NCI-H1105 (cell line): ENCODE results near the gene SMC1B.

Experiments used
- DNase-seq: peaks from one replicate; lab custom pipeline; 2025; lab: John Stamatoyannopoulos, UW

Gene SMC1B

DNA sequence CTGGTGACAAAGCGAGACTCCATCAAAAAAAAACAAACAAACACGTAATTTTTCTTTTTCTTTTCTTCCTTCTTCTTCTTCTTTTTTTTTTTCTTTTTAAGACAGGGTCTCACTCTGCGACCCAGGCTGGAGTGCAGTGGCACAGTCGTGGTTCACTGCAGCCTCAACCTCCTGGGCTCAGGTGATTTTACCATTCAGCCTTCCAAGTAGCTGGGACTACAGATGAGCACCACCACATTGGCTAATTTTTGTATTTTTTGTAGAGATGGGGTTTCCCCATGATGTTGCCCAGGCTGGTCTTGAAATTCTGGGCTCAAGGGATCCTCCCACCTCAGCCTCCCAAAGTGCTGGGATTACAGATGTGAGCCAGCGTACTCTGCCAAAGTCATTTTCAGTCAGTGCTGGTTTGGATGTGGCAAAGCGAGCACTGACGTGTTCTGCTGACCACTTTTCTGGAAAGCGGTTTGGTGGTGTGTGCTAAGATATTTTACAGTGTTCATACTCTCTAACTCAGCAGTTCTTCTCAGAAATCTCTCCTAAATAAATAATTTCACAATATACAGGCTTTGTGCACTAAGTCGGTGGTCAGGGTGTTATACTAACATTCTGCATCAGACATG lies 92.9 kb downstream of the SMC1B start:
- DNase-seq = no peak

DNA sequence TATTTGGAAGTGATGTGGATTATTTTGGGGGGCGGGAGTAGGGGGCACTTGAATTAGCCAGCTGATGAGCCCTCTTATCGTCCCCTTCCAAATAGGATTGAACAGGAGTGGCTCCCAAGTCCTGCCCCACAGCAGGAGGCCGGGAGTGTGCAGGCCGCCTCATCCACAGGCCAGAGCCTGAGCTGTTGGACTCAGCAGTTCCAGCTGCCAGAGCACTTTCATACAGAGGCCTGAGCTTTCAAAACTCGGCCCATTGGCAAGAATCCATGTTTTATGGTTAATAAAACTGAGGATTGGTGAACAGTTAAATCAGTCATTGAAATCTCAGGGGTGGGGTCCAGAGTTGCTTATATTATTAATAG lies 94.1 kb downstream of the SMC1B start:
- DNase-seq = no peak

DNA sequence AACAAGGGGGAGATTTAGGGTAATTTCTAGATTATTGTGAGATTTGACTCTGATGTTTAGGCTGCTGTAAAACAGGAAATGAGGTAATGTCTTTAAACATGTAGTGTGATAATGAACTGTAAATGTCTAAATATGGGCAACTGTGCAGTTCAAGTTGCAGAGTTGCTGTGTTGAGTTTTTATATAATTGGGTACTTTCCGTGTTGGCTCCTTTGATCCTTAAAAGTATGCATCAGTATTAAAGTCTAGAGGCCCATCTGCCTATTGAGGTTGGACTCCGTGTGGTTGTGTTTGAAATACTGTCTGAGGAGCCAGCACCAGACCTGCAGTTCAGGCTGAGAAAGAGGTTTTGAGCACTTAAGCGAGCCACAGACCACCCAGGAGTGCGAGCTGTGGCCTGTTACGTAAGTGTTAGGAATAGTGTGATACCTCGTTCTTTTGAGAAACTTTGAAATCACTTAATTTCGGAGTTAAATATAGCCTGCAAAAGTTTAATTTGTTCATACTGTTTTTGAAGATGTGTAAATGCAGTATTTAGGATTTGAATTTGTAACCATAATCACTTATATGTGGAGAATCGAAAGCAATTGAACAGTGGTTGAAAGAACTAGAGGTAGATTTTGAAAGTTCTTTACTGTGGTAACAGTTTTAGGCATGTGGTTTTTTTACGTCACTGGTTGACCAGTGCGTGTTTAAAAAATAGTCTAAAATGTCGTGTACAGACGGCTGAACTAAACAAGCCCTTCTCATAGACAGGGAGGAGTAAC lies 94.7 kb downstream of the SMC1B start:
- DNase-seq = no peak

DNA sequence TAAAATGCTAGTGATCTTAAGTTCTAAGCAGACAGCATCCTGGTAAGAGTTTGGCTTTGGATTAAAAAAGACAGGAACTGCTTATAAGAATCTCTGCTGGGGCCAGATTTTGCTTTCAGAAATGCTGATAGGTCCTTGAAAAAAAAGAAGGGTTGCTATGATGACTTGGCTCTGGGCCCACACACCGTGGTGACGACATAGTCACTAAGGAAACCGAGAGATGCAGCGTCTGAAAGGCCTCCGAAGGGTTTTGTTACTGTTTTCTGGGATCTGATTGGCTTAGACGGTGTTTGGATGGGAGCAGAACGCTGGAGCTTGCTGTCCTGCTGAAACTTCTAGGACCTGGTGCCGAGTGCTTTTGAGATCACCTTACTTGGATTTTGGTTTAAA lies 95.2 kb downstream of the SMC1B start:
- peak; percentile 84 for DNase-seq

DNA sequence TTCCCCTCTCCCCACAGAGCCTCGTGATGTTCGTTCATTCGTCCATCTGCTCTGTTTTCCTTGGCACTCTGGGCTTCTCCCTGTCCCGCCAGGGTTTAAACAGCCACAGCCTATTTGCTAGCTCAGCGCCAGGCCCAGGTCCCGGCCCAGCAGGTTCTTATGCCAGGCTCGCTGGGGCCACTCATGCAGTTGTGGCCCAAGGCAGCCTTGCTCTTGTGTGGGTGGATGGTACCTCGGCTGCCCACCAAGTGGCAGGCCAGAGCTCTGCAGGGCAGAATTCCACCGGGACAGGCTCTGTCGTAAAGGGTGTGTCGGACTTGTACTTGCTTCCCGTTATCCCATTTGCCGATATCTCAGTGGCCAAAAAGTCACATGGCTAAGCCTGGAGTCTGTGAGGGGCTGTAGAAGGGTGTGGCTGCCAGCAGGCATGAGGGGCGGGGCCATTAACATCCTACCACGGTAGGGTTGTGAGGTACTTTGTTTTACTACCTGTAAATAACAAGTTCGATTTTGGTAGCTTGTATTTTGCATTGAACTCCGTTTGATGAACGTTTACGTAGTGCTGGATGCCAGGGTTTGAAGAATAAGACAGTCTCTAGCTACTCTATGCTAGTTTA lies 95.7 kb downstream of the SMC1B start:
- DNase-seq = no peak

DNA sequence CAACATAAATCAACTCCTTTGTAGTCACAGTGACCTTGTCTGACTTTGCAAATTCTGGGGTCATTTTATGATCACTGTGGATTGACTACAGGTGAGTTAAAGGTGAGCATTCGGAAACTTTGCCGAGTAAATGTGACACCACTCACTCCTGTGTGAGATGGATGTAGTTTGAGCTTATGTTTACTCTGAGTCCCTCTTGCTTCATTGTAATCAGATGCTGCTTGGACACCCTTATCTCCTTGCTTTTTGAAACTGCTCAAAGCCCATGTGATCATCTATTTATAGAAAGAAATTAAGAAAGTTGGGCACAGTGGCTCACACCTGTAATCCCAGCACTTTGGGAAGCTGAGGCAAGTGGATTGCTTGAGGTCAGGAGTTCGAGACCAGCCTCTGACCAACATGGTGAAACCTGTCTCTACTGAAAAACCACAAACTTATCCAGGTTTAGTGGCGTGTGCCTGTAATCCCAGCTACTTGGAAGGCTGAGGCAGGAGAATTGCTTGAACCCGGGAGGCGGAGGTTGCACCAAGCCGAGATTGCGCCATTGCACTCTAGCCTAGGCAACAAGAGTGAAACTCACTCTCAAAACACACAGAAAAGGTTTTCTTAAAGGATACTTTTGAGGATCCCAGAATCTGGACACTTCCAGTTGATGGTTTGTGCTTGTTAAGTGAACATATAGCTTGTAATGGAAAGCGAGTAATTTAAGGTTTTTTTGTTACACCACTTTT lies 96.4 kb downstream of the SMC1B start:
- DNase-seq = no peak

DNA sequence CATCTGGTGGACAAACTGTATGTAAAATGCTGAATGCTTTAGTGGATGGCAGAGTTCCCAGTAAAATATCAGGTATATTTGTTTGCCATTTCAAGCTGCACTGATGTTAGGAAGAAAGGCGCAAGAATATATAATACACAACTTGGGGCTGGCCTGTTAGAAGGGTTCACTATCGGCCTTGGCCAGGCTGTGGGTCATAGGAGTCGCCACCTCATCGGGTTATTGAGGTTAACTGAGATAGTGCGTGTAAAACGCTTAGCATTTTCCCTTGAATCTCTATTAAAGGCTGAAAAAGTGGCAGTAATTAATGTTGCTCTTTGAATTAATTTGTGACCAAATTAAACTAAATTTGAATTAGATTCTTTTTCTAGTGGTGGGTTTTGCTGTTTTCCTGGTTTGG lies 98.6 kb downstream of the SMC1B start:
- DNase-seq = no peak

DNA sequence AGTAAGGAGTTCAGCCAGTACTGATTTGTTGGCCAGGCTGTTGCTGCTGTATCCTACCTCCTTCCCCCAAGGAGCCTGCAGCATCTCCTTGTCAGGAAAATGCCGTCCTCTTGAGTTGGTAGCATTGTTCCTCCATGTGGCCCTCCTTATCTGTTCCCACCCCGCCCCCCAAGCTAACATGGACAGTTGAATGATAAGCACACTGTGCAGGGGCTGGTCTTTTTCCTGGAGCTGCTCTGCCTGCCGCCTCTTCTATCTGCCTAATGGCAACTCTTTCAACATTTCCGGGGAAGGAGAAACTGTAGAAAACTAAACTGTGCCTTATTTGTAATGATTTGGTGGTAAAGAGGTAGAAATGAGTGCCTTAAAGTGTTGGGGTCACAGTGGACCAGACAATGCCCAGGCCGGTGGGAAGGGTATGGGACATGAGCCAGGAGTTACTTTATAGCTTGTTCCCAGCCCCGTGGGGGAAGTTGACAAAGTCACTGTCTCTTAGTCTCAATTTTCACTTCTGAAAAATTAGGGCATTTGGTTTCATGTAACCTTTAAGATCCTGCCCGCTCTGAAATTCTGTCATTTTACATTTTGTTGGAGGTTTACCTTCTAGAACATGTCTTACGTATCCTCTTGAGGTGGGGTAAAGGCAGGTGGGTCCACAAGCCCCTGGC lies 99.2 kb downstream of the SMC1B start:
- no peak for DNase-seq

DNA sequence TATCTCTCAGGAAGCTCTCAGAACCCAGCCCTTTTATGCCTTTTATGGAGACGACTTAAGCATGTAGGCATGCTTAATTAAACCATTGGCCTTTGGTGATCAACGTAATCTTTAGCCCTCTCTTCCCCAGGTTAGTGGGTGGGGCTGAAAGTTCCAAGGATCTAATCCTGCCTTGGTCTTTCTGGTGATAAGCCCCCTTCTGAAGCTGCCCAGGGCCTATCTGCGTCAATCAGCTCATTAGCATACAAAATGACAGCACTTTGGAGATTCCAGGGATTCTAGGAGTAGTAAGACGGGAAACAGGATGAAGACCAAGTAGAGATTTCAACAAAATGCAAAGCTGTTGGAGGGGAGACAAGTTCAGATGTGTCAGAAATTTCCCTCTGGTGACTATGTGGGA lies 100.5 kb downstream of the SMC1B start:
- no peak for DNase-seq

DNA sequence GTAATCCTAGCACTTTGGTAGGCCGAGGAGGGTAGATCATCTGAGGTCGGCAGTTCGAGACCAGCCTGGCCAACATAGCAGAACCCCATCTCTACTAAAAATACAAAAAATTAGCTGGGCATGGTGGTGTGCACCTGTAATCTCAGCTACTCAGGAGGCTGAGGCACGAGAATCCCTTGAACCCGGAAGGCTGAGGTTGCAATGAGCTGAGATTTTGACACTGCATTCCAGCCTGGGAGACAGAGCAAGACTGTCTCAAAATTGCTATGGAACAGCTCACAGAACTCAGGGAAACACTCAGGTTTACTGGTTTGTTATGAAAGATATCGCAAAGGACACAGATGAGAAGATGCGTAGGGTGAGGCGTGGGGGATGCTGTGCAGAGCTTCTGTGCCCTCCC lies 101.0 kb downstream of the SMC1B start:
- no peak for DNase-seq

DNA sequence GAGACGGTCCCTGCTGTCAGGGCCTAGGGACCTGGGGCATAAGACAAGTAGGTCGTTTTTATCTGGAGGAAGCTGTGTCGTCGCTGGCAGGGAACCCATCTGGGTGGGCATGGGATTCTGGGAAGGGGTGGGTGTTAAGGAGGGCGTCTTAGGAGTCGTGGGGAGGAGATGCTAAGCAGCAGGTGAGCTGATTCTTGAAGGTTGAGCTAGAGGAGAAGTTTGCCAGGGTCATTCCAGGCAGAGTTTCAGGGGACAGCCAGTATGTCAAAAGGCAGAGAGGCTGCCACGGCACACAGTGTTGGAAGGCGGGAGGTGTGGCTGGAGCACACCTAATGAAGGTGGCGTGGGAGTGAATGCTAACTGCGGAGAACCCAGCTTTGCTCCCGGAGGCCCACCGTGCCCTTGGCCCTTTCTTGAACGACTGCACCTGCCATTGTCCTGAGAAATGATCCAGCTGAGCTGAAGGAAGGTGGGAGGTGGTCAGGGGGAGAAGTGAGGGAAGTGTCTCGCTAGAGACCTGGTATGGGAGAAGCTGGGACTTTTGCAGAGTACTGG lies 102.3 kb downstream of the SMC1B start:
- DNase-seq = no peak

DNA sequence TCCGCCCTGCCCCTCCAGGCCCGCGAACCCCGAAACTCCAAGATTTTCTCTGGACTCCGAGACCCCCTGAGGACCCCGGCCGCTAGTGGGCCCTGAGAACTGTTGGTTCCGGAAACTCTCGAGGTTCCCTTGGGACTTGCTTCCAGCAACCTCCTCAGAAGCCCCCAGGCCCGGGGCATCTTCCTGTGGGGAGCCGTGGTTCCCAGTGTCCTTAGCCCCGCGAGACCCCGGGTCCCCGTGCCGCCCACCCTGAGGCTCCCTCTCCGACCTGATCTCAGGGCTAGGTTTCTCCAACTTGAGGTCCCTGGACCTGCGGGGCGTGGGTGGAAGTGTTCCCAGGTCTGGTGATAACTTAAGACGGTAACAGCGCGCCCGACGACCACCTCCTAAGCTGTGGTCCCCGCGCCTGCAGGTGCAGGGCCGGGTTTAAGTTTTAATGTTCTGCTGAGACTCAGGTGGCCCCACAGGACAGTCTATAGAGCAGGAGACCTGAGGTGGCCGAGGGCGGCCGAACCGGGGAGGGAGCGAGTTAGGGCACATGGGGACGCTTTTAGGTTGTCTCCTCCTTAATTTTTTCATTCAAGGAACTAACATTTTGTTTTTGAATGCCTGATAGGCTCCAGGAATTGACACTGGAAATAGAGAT lies 102.9 kb downstream of the SMC1B start:
- no peak for DNase-seq

DNA sequence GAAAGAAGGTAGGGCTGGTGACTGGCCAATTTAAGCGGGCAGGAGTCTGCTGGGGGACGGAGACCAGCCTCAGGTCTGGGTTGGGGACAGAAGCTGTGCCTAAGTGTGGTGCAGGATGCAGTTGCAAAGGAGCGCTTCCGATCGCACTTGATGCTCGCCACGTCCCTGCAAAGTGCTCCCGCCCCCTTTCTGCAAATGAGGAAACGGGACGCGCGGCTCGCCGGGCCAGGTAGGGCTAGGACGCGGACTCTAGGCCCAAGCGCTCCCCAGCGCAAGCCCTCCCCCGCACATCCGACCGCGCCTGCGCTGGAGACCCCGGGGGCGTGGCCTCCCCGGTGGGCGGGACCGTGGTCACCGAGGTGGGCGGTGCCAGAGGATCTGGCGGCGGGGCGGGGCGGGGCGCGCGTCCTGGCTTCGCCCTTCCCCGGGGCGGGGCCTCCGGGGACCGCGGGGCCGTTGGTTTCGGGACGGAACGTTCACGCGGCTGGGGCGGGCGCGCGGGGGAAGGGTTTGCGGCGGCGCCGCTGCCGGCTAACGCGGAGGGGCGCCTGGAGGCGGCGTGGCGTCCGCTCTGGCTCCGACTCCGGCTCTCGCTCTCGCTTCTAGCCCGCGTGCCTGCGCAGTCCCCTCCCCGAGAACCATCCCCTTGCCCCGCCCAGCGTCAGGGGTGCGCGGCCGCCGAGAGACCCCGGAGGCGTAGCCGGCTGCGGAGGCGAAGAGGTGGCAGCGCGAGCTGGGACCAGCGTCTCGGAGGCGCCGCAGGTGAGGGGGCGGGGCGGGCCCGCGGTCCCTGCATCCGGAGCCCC lies 103.8 kb downstream of the SMC1B start, which contains the start of gene FAM118A:
FAM118A (plus strand) TSS at position 513 of the 806 bp plus-strand sequence. CDS start 12,446 bp downstream, outside the sequence.
- peak; percentile 82 for DNase-seq

DNA sequence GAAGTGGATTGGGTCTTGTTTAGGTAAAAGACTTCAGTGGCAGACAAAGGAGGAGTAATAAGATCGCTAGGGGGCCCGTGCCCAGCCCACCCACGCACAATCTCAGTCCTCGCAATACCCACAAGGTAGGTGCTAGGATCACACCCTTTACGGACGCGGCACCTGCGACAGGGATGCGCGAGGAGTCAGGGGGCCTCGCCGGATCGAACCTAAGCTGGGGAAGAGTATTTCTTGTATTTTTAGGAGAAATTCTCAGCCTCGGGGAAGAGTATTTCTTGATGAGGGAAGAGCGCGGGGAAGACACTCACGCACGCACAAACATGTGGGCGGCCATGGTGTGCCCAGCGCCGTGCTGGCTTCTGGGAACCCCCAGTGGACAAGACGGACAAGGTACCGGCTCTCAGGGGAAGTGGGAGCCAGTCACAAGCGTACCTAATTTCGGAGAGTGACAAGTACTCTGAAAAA lies 104.4 kb downstream of the SMC1B start:
- DNase-seq = no peak

DNA sequence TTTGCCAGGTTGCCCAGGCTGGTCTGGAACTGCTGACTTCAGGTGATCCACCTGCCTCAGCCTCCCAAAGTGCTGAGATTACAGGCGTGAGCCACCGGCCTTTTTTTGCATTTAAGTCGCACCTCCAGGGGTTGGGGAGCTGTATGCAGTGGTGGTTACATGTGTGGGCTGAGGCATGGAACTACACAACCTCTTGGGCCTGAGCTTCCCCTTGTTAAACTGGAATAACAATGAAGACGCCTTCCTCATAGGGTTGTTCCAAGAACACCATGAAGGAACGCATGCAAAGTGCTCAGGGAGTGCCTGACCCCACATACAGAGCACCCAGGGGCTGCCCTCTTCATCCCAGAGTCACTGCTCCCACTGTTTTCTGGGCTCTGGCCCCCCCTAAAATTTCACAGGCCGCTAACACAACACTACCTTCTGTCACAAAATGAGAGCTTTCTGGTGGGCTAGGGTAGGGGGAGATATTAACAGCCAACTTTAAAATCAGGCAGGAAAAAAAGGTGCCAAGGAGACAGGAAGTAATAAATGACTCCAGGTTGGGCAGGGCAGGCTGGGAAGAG lies 104.9 kb downstream of the SMC1B start:
- DNase-seq = no peak

DNA sequence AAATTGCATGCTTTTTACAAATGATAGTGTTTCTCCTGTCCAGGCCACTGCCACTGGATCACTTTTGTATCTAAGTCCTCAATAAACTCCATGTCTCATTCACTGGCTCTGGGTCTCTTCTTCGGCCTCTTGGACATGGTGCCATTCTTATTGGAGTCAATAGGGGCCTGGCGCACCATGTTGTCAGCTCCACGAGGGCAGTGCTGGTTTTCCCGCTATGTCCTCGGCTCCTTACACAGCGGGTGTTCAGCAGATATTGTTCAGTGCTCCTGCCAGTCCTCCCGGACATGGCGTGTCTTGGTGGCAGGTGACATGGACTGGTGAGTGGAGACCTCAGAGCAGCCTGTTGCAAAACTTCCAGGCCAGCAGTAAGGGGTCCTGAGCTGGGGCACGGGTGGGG lies 107.3 kb downstream of the SMC1B start:
- DNase-seq = no peak

DNA sequence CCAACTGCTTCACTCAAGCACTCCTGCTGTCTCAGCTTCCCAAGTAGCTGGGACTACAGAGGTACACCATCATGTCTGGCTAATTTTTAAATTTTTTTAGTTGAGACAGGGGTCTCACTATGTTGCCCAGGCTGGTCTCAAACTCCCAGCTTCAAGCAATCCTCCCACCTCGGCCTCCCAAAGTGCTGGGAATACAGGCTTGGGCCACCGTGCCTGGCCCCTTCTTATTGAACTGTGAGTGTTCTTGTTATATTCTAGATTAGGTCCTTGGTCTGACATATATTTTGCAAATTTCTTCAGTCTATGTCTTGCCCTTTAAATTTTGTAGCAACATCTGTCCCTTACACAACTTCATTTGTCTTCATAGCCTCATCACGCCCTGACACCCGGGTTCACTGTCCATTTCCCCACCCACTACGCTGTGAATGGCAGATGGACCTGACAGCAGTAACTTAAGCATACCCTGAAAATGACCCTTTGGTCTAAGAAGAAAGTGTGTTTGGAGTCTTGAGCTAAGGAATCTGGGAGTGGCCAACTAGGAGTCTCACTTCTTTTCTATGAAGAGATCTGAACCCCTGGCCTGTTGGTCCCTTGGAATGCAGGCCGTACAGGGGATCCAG lies 107.8 kb downstream of the SMC1B start:
- no peak for DNase-seq

DNA sequence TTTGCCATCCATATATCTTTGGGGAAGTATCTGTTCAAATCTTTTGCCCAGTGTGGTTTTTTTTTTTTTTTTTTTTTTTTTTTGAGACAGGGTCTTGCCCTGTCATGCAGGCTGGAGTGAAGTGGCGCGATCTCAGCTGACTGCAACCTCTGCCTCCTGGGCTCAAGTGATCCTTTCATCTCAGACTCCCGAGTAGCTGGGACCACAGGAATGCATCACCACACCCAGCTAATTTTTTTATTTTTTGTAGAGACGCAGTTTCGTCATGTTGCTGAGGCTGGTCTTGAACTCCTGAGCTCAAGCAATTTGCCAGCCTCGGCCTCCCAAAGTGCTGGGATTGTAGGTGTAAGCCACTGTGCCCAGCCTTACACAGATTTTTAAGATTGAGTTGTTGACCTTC lies 108.4 kb downstream of the SMC1B start:
- DNase-seq = no peak

DNA sequence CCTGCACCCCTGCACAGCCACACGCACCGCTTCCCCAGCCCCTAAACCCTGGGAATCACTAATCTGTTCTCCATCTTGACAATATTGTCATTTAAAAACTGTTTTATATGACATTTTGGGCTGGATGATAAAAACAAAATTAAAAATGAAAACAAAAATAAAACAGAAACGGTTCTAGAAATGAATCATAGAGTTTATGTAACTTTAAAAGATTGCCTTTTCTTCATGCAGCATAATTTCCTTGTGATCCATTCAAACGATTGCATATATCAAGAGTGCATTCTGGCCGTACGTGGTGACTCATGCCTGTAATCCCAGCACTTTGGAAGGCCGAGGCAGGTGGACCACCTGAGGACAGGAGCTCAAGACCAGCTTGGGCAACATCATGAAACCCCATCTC lies 110.2 kb downstream of the SMC1B start:
- no peak for DNase-seq

DNA sequence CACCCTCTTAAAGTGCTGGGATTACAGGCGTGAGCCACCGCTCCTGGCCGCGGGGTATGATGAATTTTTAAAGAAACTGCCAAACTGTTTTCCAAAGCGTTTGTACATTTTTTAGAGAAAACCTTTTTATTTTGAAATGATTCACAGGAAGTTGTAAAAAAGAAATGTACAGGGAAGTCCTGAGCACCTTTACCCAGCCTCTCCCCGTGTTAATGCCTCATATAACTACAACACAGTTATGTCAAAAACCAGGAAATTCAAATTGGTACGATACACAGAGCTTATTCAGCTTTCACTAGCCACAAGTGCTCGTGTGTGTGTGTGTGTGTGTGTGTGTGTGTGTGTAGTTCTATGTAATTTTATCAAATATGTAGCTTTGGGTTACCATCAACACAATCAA lies 110.6 kb downstream of the SMC1B start:
- no peak for DNase-seq
